ENCODE data around the gene RASL10A.
"Not testable (repeated sequence)": the region's sequence is repeated elsewhere in the genome, so short reads cannot be mapped to it uniquely, and the experiment has no call there.

RASL10A gene, protein sequence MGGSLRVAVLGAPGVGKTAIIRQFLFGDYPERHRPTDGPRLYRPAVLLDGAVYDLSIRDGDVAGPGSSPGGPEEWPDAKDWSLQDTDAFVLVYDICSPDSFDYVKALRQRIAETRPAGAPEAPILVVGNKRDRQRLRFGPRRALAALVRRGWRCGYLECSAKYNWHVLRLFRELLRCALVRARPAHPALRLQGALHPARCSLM

DNA sequence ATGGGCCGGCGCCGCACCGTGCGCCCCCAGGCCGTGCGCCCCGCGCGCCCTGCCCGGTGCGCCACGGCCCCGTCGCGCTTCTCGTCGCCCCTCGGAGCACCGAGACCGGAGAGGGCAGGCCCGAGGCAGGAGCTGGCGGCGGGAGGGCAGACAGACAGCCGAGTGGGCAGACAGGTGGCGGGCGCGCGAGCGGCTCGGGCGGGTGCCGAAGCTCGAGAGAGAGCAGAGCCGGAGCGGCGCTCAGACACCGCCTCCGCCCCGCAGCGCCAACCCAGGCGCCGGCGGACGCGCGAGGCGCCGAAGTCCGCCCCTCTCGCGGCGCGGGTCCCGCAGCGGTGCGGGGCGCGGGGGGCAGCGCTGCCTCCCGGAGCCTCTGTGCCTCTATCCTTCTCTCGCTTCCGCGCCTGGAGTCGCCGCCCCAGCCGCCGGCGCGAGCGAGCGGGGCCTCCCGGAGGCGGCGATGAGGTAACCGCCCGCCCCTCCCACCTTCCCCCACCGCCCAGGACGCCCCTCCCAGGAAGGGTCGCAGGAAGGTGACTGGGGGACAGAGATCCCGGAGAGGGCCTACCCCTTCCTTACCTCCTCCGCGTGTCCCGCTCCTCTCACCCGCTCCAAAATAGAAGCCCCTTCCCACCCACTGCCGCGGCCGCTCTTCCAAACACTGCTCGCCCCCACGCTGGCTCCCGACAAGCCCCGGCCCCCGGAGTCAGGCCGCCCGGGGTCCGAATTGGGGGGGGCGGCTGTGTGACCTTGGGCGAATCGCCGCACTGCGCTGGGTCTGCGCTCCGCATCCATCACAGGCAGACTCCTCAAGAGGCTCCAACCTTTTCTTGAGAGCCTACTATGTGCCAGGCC is at the start of gene RASL10A:
Gene RASL10A (minus strand): TSS at position 412 of the 855 bp plus-strand sequence. CDS start 451 bp downstream, outside the sequence.
- no peak for DNase-seq

DNA sequence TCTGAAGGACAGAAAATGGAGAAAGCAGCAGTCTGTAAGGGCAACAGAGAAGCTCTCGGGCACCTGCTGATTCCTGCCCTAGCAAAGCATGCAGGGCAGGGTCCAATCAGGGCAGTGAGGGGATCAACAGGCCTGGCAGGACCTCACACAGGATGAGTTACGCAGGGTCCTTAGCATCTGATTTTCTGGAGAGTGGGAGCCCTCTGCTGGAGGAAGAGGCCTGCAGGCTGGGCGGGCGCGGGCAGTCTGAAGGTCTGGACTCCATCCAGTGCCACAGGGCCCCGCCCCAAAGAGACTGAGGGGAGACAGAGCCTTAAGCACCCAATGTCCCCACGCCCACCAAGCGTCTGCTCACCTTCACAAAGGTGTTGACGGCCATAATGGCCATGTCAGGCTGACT is 44.0 kb upstream of the RASL10A start:
- DNase-seq: no peak

DNA sequence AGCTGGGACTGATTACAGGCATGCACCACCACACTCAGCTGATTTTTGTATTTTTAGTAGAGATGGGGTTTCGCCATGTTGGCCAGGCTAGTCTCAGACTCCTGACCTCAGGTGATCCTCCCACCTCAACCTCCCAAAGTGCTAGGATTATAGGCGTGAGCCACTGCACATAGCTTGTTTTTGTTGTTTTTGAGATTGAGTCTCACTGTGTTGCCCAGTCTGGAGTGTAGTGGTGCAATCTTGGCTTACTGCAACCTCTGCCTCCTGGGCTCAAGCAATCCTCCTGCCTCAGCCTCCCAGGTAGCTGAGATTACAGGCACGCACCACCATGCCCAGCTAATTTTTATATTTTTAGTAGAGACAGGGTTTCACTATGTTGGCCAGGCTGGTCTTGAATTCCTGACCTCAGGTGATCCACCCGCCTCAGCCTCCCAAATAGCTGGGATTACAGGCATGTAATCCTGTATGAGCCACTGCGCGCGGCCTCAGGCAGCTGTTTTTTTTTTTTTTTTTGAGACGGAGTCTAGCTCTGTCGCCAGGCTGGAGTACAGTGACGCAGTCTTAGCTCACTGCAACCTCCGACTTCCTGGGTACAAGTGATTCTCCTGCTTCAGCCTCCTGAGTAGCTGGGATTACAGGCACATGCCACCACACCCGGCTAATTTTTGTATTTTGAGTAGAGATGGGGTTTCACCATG is 41.8 kb upstream of the RASL10A start:
- not testable (repeated sequence) for DNase-seq

DNA sequence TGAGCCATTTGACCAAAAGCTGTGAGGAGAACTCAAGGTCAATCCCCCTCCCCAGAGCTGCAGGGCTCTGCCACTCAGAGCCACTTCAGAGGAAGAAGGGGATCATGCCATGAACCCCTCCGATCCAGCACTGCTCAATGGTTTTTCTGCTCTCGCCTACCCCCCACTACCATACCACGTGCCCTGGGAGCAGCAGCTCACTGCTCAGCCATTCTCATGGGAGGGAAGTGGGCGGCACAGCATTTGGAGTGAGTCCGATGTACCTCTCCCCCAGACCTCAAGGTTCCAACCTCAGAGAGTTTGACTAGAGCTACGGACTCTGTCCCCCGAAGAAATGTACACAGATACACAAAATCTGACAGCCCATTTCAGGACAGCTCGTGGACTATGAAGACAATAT is 38.4 kb upstream of the RASL10A start:
- no peak for DNase-seq

DNA sequence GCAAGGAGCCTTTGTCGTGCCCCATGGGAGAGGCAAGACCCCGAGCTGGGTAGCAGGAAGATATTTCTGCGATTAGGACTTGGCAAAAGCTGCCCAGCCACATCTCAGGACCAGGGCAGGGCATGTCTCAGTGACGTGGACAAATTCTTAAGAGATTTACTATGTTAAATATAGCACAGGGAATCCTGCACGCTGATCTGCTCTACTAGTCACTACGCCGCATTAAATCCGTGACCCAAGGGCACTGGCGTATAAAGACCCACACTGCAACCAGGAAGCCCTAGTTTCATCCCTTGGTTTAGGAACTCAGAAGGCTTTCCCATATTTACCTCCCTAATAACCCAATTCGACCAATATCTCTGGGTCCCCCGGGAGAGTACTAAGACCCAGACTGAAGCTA is 37.8 kb upstream of the RASL10A start:
- no peak for DNase-seq

DNA sequence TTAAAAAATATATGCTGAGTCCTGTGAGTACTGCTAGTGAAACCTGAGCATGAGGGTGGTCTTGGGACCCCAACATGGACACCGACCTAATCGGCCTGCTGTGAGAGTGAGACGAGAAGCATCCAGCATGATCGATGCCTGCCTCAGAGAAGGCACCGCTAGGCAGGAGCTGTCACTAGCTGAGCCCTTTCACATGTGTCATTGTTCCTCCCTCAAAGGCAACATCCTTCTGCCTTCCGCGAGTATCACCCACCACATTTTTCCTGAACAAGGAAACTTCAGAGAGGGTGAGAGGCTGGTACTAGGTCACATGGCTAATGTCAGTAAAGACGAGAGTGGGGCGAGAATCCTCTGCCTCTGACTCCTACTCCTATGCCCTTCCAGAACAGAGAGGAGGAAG is 37.3 kb upstream of the RASL10A start:
- DNase-seq: no peak

DNA sequence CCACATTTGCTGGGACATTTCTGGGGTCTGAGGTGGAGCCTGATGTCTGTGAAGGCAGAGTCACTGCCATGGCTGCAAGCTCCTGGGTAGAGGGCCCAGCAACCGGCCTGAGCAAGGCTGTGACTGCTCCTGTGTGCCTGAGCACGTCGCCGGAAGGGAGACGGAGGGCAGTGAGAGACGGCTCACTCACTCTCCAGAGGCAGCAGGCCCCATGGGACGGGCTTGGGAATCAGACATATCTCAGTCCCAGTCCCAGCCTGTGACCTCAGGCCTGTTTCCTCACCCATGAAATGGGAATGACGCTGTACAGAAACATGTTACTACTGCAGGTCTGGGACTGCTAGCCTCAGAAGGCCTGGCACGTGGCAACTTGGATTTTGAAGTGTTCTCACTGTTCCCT is 36.4 kb upstream of the RASL10A start:
- no peak for DNase-seq

DNA sequence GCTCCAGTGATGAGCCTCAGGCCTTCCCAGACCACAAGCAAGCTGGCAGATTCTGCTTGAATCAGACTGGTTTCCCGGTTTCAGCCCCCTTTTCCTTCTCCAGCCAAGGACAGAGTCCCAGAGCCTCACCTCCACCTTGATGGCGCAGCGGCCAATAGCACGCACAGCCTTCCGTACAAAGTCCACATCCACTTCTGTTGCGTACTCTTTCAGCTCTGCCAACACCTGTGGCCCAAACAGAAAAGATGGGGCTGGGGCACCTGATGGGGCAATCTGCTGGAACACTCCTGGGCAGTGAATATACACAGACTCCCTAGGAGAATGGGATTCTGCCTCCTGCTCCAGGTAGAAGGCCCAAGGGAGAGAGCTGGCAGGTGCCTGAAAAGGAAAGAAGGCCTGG is 35.5 kb upstream of the RASL10A start:
- DNase-seq: no peak

DNA sequence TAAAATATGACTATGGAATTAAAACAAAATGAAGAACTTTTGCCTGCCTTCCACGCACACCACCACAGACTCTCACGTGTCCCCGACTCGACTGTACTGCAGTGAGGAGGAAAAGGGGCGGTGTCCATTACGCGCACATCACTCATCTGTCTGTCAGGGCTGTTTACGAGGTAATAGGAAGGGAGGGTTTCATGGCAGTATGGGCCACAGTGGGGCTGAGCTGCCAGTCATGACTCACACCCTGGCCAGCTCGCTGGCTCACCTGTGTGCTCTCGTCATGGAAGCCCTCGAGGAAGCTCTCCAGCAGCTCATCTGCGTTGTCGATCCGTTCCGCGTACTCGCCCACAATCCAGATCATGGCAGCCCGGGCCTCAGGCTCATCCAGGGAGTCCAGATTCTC is 33.5 kb upstream of the RASL10A start:
- DNase-seq: no peak

DNA sequence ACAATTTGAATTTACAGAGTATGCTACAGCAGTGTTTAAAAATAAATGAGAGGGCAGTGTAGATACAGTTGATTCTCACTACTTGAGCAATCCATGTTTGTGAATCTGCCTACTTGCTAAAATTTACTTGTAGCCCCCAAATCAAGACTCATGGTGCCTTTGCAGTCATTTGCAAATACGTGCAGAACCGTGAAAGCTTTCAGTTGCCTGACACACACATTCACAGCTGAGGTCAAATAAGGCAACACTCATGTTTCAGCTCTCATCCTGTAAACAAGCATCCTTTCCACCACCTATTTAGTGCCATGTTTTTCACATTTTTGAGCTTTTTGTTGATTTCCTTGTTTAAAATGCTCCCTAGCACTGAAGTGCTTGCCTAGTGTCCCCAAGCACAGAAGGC is 32.5 kb upstream of the RASL10A start:
- DNase-seq: no peak

DNA sequence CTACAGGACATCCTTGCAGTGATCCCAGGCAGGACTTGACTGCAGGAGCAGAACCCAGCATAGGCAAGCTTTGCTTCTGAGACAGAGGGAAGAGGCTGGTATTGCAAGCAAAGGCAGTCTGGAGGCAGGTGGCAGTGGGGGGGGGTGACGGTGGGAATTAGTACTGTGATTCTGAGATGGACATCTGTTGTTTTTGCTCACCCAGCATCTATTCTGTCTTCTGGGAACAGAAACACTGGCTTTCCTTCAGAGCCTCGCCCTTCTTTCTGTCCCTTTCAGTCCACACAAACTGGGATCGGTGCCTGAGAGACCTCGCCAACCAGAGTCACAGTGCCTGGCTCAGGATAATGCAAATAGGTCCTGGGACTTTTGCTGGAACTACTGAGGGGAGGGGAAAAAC is 31.2 kb upstream of the RASL10A start:
- no peak for DNase-seq

DNA sequence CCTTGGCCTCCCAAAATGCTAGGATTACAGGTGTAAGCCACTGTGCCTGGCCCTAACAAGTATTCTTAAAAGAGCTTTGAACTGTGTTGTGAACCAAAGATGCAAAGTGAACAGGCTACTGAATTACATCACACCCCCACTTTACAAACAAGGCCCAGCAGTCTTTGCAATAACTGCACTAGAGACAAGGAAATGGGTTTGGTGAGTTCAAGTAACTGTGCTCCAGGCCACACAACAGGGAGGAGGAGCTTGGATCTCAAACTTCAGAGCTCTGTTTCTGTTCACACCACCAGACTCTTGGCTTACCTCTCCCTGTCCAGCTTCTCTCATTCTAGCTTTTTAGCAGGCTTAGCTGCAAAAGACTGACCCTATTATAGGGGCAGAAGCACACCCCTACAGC is 30.4 kb upstream of the RASL10A start:
- DNase-seq: no peak

DNA sequence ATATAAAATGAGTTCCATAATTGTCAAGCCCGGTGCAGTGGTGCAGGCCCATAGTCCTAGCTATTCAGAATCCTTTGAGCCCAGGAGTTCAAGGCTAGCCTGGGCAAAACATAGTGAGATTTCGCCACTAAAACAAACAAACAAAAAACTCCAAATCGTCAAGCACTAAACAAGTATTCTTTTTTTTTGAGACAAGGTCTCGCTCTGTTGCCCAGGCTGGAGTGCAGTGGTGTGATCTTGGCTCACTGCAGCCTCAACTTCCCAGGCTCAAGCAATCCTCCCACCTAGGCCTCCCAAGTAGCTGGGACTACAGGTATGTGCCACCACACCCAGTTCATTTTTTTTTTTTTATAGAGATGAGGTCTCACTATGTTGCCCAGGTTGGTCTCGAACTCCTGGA is 29.4 kb upstream of the RASL10A start:
- not testable (repeated sequence) for DNase-seq

DNA sequence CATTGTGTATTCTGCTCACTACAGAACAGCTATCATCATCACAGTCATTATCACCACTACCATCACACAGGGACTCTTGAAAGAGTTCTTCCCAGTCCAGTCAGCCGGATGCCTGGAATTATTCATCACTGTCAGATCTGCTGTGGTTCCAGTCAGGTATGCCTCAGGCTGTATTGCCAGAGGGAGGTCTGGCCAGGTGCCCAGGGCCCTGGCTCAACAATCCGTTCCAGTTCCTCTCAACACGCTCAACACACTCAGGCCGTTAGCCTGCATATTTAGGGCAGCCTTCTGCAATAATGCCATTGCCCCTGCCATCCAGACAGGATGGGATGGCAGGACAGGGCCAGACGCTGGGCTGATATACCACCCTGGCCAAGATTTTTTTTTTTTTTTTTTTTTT is 28.6 kb upstream of the RASL10A start:
- DNase-seq: no peak

DNA sequence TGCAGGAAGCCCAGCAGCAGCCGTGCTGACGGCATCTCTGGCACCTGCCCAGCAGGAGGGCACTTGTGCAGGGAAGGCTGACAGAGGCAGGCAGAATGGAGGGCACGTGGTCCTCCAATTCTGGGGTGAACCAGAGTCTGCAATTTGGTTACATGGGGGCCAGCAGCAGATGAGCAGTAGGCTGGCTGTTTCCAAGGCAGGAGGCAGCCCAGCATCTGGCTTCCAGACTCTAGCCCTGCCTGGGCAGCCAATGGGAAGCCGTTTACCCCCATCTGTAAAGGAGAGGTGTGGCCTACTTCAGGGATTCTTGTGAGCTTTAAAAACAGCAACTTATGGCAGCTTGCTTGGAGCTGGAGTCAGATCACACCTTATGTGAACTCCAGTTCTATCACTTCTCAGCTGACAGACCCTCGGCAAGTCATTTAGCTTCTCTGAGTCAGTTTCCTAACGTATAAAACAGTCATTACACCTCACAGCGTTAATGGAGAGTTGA is 27.9 kb upstream of the RASL10A start:
- DNase-seq: no peak

DNA sequence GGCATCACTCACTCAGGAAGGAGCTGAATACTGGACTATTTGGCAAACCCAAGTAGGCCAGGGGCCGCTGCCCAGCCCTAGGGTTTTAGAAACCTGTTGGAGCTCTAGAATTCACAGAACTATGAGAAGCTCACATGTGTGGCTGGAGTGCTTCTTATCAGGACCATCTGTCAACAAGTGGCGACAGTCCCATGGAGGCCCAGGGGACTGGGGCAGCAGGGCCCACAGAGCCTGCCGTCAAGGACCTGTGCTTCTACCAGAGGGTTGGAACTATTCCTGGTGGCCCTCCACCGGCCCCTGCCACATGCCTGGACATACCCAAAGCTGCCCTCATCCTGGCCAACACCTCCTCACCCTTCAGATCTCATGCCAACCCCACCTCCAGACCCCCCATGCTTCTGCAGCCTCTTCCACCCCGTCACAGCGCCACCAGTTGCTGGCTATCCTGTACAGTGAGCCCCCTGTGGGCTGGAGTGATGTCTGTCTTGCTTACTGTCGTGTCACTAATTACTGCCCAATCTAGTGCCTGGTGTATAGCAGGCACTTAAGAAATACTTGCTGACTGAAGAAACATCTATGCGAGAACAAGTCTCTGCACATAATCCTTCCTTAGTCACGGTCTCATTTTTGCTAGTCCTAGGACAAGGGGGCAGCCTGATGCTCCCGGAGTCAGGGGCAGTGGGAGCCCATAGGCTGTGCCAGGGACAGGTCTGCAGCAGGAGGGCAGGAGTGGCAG is 27.2 kb upstream of the RASL10A start:
- DNase-seq: no peak

DNA sequence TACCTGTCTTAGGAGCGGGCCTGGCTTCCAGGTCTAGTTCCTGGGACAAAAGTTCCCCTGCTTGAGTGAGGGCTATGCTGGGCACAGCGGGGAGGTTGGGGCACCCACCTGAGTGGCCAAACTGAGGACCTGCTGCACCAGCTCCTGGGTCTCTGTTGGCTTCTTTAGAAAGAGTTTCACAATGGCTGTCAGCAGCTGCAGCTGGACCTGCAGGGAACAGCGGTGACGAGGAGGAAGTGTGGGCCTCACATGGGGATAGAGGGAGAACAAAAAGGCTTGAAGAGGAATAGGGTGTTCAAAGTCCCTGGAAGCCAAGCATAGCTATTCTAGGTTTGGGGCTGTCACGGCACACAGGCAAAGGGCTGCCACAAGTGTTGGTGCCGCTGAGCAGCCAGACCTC is 26.7 kb upstream of the RASL10A start:
- no peak for DNase-seq

DNA sequence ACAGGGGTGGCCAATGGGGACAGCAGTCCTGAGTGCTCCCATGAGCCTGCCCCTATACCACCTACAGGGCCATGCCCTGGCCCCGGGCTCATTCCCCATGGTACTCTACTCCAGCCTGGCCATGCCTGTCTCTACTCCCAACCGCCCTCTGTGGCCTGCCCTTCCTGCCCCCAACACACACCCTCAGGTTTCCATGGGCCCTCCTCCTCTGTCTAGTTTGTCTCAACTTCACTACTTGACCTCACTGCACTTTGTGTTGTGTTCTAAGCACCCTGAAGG is 26.3 kb upstream of the RASL10A start:
- DNase-seq: no peak

DNA sequence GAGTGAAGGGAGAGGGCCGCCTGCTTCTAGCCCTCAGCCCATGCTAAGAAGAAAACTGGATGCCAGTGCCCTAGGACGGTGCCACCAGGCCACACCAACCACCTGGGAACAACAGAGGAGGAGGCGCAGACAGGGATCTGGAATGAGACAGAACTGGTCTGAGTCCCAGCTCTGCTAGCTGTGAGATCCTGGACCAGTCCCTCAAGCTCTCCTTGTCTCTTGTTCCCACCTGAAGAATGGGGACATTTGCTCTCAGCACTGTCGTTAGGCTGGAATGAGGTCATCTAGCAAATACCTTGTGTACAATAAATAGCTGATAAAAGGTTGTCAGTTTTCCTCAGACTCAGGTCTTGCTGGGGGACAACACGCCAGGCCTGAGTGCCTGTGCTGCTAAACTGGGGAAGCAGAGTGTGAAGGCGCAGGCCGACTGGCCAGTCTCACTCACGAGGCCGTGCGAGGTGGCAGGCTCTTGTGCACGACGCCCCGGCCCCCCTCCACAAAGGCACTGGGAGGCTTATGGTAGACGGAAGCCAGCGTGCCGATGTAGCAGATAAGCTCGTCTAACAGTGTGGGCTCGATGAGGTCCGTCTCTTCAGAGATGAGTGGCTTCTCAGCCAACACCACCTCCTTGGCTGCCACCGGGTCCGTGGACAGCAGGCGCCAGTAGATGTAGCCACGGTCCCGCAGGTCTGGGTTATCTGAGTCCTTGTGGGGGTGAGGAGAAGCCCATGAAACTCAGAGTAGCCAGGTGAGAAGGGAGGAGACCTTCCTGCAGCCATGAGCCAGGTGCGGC is 25.8 kb upstream of the RASL10A start:
- no peak for DNase-seq

DNA sequence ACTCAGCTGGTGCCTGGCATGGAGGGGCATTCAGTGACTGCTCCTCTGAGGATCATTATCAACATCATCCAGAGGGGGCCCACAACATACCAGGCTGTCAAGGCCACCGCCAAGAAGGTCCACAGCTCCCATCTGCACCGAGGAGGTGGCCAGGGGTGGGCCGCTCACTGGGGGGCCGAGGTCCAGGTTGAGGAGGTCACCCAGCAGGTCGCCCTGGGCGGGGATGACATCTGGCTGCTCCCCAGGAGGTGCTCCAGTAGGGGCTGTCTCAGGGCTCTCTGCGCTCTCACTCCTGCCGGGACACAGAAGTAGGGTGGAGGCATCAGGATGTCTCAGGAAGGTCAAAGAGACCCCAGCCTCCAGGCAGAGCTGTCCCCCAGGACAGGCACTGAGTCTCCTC is 25.1 kb upstream of the RASL10A start:
- no peak for DNase-seq

DNA sequence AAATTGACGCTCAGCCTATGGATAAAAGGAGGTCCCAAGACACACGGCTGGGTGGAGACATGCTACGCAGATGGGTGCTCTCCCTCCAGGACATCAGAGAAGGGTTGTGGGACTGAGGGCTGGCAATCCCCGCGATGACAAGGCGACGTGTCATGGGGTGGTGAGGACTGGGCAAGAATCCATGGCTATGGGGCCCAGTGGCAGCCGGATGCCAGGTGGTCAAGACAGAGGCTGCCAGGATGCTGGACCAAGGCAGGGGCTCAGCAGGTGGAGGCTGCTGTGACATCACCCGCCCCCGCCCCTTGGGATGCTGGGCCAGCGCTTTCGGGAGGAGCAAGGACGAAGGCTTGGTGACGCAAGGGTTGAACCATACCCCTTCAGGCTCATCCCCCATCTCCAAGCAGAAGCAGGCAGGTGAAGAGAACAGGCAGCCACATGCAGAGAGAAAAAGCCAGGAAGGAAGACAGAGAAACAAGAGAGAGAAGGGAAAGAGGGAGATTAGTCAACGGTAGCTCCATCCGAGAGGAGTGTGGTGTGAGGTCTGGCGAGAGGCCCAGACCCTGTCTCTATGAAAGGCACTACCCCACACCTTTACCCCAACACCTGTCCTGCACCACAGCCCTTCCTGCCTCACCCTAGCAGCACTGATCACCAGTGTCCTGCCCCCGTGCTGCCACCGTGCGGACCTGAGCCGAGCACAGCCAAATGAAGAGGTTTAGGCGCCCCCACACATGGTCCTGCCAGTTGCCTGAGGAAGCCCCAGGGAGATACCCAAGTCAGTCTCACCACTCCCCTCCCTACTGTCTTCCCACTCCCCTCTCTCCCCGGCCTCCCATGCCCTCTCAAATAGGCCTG is 24.1 kb upstream of the RASL10A start:
- DNase-seq: no peak

DNA sequence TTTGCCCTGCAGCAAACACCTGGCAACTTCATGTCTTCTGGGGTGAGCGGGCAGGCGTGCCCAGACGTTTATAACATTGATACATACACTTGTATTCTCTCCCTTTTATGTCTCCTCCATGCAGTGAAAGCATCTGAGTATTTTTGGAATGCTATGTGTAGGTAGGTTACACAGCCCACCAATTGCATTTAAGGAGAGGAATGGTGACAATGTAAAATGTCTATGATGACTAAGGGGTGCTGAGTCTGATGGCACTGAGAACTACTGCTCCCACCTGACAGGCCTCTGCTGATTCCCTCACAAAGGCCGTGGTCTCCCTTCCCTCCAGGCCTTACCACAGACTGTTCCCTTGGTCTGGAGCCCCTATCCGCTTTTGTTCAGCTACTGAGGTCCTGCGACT is 22.9 kb upstream of the RASL10A start:
- DNase-seq: no peak

Data from activated naive CD4-positive, alpha-beta T cell treated with anti-CD3 and anti-CD28 coated beads, Interleukin-2, amount 50 U/mL, for 16 hours (primary cell).